WTC11 (cell line): ENCODE measurements around the gene CCNJL.

Source experiments
- ESRRA ChIP-seq: sonication (generic); formaldehyde crosslinking; IDR thresholded peaks from 2 replicates; pipeline ENCODE4 v1.8.1; 2022; ENCODE audit warnings: mild to moderate bottlenecking, missing genetic modification reagents, borderline replicate concordance
- NR2C2 ChIP-seq: sonication (generic); formaldehyde crosslinking; IDR thresholded peaks from 2 replicates; pipeline ENCODE4 v1.8.0; 2022; ENCODE audit warnings: mild to moderate bottlenecking, missing genetic modification reagents
- SP1 ChIP-seq: sonication (generic); formaldehyde crosslinking; conservative IDR thresholded peaks from 2 replicates; pipeline ENCODE4 v1.8.1; 2022; ENCODE audit warnings: missing genetic modification reagents
- ZNF423 ChIP-seq: fragments of 250-450 bp; sonication (Bioruptor Pico); IDR thresholded peaks from 2 replicates; pipeline ENCODE4 v2.1.2; 2022; ENCODE audit warnings: mild to moderate bottlenecking, moderate library complexity
- TF ChIP-seq, protein P1 (sequence below): fragments of 200-600 bp; IDR thresholded peaks from 2 replicates; pipeline ENCODE4 v1.8.0; 2022; ENCODE audit warnings: antibody characterized with exemption
- TF ChIP-seq, protein P2 (sequence below): sonication (generic); formaldehyde crosslinking; IDR thresholded peaks from 2 replicates; pipeline ENCODE4 v1.8.1; 2023; ENCODE audit warnings: mild to moderate bottlenecking, missing genetic modification reagents, moderate library complexity
- TF ChIP-seq, protein P3 (sequence below): fragments of 250-450 bp; sonication (Bioruptor Pico); IDR thresholded peaks from 2 replicates; pipeline ENCODE4 v1.9.0; 2021; ENCODE audit warnings: mild to moderate bottlenecking
- TF ChIP-seq, protein P4 (sequence below): sonication (generic); formaldehyde crosslinking; IDR thresholded peaks from 2 replicates; pipeline ENCODE4 v1.8.0; 2022; ENCODE audit warnings: mild to moderate bottlenecking, missing genetic modification reagents
- TF ChIP-seq, protein P5 (sequence below): fragments of 250-450 bp; sonication (Bioruptor Pico); IDR thresholded peaks from 2 replicates; pipeline ENCODE4 v1.9.0; 2021; ENCODE audit warnings: moderate library complexity, mild to moderate bottlenecking, inconsistent platforms, borderline replicate concordance
- TF ChIP-seq, protein P6 (sequence below): sonication (generic); formaldehyde crosslinking; IDR thresholded peaks from 2 replicates; pipeline ENCODE4 v1.8.0; 2023; ENCODE audit warnings: missing genetic modification reagents
- TF ChIP-seq, protein P7 (sequence below): sonication (generic); formaldehyde crosslinking; IDR thresholded peaks from 2 replicates; pipeline ENCODE4 v1.8.0; 2022; ENCODE audit warnings: mild to moderate bottlenecking, missing genetic modification reagents

DNA sequence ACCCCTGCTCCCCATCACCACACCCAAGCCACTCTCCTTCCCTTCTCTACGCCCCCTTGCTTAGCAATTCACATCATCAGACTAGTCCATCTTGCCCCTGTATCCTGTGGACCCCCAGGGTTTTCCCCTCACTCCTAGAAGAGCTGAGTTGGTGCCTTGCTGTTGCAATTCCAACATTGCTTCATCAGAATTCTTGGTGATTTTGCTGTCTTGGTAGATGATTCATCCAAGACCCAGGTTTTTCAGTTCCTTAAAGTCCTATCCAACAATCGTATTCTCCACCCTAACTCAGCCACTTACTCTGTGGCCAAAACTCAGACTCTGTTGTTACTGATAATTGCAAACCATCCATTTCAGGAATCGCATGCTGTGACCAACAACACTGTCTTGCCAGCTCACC is 21.4 kb upstream of the CCNJL start:
- TF ChIP-seq, protein P1, sequence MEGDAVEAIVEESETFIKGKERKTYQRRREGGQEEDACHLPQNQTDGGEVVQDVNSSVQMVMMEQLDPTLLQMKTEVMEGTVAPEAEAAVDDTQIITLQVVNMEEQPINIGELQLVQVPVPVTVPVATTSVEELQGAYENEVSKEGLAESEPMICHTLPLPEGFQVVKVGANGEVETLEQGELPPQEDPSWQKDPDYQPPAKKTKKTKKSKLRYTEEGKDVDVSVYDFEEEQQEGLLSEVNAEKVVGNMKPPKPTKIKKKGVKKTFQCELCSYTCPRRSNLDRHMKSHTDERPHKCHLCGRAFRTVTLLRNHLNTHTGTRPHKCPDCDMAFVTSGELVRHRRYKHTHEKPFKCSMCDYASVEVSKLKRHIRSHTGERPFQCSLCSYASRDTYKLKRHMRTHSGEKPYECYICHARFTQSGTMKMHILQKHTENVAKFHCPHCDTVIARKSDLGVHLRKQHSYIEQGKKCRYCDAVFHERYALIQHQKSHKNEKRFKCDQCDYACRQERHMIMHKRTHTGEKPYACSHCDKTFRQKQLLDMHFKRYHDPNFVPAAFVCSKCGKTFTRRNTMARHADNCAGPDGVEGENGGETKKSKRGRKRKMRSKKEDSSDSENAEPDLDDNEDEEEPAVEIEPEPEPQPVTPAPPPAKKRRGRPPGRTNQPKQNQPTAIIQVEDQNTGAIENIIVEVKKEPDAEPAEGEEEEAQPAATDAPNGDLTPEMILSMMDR: no peak
- TF ChIP-seq, protein P2, sequence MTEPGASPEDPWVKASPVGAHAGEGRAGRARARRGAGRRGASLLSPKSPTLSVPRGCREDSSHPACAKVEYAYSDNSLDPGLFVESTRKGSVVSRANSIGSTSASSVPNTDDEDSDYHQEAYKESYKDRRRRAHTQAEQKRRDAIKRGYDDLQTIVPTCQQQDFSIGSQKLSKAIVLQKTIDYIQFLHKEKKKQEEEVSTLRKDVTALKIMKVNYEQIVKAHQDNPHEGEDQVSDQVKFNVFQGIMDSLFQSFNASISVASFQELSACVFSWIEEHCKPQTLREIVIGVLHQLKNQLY (CRISPR knock-in tag): no peak
- no peak for TF ChIP-seq SP1
- no peak for TF ChIP-seq ESRRA
- no peak for TF ChIP-seq NR2C2
- TF ChIP-seq, protein P3, sequence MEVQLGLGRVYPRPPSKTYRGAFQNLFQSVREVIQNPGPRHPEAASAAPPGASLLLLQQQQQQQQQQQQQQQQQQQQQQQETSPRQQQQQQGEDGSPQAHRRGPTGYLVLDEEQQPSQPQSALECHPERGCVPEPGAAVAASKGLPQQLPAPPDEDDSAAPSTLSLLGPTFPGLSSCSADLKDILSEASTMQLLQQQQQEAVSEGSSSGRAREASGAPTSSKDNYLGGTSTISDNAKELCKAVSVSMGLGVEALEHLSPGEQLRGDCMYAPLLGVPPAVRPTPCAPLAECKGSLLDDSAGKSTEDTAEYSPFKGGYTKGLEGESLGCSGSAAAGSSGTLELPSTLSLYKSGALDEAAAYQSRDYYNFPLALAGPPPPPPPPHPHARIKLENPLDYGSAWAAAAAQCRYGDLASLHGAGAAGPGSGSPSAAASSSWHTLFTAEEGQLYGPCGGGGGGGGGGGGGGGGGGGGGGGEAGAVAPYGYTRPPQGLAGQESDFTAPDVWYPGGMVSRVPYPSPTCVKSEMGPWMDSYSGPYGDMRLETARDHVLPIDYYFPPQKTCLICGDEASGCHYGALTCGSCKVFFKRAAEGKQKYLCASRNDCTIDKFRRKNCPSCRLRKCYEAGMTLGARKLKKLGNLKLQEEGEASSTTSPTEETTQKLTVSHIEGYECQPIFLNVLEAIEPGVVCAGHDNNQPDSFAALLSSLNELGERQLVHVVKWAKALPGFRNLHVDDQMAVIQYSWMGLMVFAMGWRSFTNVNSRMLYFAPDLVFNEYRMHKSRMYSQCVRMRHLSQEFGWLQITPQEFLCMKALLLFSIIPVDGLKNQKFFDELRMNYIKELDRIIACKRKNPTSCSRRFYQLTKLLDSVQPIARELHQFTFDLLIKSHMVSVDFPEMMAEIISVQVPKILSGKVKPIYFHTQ: no peak
- no peak for TF ChIP-seq ZNF423 (CRISPR knock-in tag)
- TF ChIP-seq, protein P4, sequence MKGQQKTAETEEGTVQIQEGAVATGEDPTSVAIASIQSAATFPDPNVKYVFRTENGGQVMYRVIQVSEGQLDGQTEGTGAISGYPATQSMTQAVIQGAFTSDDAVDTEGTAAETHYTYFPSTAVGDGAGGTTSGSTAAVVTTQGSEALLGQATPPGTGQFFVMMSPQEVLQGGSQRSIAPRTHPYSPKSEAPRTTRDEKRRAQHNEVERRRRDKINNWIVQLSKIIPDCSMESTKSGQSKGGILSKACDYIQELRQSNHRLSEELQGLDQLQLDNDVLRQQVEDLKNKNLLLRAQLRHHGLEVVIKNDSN (CRISPR knock-in tag): no peak
- TF ChIP-seq, protein P5, sequence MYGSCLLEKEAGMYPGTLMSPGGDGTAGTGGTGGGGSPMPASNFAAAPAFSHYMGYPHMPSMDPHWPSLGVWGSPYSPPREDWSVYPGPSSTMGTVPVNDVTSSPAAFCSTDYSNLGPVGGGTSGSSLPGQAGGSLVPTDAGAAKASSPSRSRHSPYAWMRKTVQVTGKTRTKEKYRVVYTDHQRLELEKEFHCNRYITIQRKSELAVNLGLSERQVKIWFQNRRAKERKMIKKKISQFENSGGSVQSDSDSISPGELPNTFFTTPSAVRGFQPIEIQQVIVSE (CRISPR knock-in tag): no peak
- TF ChIP-seq, protein P6, sequence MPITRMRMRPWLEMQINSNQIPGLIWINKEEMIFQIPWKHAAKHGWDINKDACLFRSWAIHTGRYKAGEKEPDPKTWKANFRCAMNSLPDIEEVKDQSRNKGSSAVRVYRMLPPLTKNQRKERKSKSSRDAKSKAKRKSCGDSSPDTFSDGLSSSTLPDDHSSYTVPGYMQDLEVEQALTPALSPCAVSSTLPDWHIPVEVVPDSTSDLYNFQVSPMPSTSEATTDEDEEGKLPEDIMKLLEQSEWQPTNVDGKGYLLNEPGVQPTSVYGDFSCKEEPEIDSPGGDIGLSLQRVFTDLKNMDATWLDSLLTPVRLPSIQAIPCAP (CRISPR knock-in tag): no peak
- TF ChIP-seq, protein P7, sequence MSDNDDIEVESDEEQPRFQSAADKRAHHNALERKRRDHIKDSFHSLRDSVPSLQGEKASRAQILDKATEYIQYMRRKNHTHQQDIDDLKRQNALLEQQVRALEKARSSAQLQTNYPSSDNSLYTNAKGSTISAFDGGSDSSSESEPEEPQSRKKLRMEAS (CRISPR knock-in tag): no peak
